ENCODE results near the gene ZBTB3. TPM values are rescaled to one million over a fixed set of nuclear protein-coding genes. Genes with fewer than 3 reads are reported as not detected.
A peak's percentile ranks its signal among the peaks of the same experiment; 100 is the strongest.

ZBTB3 gene
- total and polyA plus RNA-seq, 8 donors: 7.3 to 11.2 (median 8.9) TPM

- no peaks in the 10 kb centered on the region for H3K27me3 ChIP-seq
- intact Hi-C loops (cut with DNase I): no loop called here
These were observed 26.1 kb downstream of the ZBTB3 start for GRCh38 chr11:62727872-62728170.

DNA sequence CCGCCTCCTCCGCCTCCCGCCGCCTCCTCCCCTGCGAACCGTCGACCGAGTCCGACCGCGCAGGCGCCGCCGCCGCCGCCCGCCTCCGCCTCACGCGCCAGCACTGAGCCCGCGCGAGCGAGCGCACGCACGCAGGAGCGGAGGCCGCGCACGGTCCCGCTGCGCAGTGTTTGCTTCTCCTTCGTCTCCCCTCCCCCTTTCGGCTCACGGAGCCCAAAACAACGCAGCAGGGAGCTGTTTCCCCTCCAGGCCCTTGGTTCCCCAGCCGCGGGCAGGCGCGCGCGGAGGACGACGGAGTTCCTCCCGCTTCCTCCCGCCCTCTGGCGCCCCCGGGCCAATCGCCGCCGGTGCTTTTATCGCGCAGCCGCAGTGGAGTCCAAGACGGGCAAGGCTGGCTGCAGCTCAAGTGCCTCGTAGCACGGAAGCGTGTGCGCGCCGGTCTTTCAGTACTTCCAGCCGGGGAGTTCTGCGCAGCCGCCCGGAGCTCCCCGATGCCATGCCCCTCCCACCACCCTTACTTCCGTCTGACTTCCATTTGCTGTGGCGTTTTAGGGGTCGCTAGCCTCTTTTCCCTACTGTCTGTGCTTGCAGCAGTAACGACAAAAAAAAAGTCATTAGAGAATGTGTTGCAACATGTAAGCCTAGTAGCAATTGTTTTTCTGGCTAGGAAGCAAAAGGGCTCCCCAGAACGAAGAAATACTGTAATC, 26.6 kb downstream of the ZBTB3 start, which contains the start of gene HNRNPUL2:
HNRNPUL2 (minus strand) TSS at position 293 of the 707 bp plus-strand sequence. CDS start 301 bp downstream, outside the sequence.
- Histone ChIP-seq H3K9me3 (no peaks in the 10 kb centered on the region), H3K27me3 (no peaks in the 10 kb centered on the region), H3K27ac (peak within 1 kb of the TSS; percentile 94 to 98), H3K4me1 (peaks cover 28 to 58% of the 10 kb centered on the region in 2 donors), H3K4me3 (peak within 1 kb of the TSS; percentile 95 to 96), H3K36me3 (peaks cover 7 to 27% of the 10 kb centered on the region in 2 donors)
- no peak for TF ChIP-seq CTCF (IDR thresholded peaks at IDR 0.05)
- intact Hi-C loops (cut with DNase I): no loop called here
- ATAC-seq (peak; percentile 89), DNase-seq (peak; percentile 99 to 100 (median 100))

More at GRCh38 chr11:62727872-62728170, 26.1 kb downstream of the ZBTB3 start:
- Histone ChIP-seq H3K4me3 (peak overlapping the region; percentile 95 to 96), H3K36me3 (peaks cover 5 to 26% of the 10 kb centered on the region in 2 donors), H3K27ac (peak overlapping the region; percentile 94 to 98), H3K4me1 (peaks cover 28 to 63% of the 10 kb centered on the region in 2 donors), H3K9me3 (no peaks in the 10 kb centered on the region)
- no peak for TF ChIP-seq CTCF (IDR thresholded peaks at IDR 0.05)
- ATAC-seq: peak; percentile 77
- DNase-seq: peak in 3 of 4 donors; percentile 88 to 100 (median 97)

- H3K27ac ChIP-seq: peak overlapping the region; percentile 94 to 98
- ATAC-seq (peak; percentile 1), DNase-seq (peak in 2 of 4 donors; percentile 53 to 95)
- H3K9me3 ChIP-seq: no peaks in the 10 kb centered on the region
- H3K36me3 ChIP-seq: peaks cover 10 to 32% of the 10 kb centered on the region in 2 donors
- intact Hi-C loops (cut with DNase I): no loop called here
- peak overlapping the region; percentile 95 to 96 for H3K4me3 ChIP-seq
- TF ChIP-seq CTCF (IDR thresholded peaks at IDR 0.05): no peak
- H3K27me3 ChIP-seq: no peaks in the 10 kb centered on the region
- peaks cover 28 to 57% of the 10 kb centered on the region in 2 donors for H3K4me1 ChIP-seq
These were observed 27.1 kb downstream of the ZBTB3 start for GRCh38 chr11:62726915-62727164.

DNA sequence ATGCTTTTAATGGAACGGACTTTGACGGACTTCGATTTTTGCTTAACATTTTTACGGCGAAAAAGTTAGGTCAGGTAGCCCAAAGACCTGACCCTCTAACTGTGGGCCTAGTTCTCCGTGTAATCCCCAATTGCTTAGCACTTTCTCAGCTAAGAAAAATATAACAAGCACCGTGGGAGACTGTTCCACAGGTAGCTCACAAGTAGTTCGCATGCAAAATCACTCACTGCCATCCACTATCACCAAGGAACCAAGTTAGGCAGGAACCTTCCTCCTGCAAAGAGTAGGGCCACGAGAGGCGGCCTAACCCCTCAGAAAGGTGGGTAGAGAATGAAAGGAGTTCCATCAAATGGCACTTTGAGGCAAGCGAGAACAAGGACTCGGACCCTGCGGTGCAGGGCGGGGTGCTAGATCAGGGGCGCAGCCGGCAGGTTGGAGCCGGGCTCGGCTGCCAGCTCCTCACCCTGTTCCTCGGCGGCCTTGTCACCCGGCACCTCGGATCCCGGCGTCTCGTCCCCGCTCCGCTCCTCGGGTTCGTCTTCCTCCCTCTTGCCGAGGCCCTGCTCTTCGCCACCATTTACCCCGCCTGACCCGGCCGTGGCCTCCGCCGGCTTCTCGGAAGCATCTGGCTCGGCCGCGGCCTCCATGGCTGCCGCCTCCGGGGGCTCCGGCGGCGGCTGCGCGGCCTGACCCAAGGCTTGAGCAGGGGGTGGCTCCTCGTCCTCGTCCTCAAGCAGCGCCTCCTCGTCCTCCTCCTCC, 27.6 kb downstream of the ZBTB3 start:
- intact Hi-C loops (cut with DNase I): no loop called here
- Histone ChIP-seq H3K4me1 (peaks cover 28 to 53% of the 10 kb centered on the region in 2 donors), H3K27ac (peak overlapping the region; percentile 94 to 98), H3K36me3 (peaks cover 12 to 33% of the 10 kb centered on the region in 2 donors), H3K4me3 (peak overlapping the region; percentile 95 to 96), H3K9me3 (no peaks in the 10 kb centered on the region), H3K27me3 (no peaks in the 10 kb centered on the region)
- DNase-seq (no peak), ATAC-seq (no peak)
- TF ChIP-seq CTCF (IDR thresholded peaks at IDR 0.05): no peak

- DNase-seq: no peak
- H3K9me3 ChIP-seq: no peaks in the 10 kb centered on the region
- intact Hi-C loops (cut with DNase I): no loop called here
- no peak for ATAC-seq
- H3K36me3 ChIP-seq: peaks cover 17 to 35% of the 10 kb centered on the region in 2 donors
- H3K27me3 ChIP-seq: no peaks in the 10 kb centered on the region
- H3K4me1 ChIP-seq: peaks cover 28 to 46% of the 10 kb centered on the region in 2 donors
- no peak for TF ChIP-seq CTCF (IDR thresholded peaks at IDR 0.05)
- peak overlapping the region; percentile 95 to 96 for H3K4me3 ChIP-seq
- peak overlapping the region; percentile 94 to 98 for H3K27ac ChIP-seq
These were observed 28.3 kb downstream of the ZBTB3 start for GRCh38 chr11:62725646-62726045.
